ENCODE data around the gene PRKCSH. TPM values are rescaled to one million over a fixed set of nuclear protein-coding genes. Genes with fewer than 3 reads are reported as not detected.

PRKCSH gene
- total RNA-seq, 1 donor from 2014 or later = 405 TPM

DNA sequence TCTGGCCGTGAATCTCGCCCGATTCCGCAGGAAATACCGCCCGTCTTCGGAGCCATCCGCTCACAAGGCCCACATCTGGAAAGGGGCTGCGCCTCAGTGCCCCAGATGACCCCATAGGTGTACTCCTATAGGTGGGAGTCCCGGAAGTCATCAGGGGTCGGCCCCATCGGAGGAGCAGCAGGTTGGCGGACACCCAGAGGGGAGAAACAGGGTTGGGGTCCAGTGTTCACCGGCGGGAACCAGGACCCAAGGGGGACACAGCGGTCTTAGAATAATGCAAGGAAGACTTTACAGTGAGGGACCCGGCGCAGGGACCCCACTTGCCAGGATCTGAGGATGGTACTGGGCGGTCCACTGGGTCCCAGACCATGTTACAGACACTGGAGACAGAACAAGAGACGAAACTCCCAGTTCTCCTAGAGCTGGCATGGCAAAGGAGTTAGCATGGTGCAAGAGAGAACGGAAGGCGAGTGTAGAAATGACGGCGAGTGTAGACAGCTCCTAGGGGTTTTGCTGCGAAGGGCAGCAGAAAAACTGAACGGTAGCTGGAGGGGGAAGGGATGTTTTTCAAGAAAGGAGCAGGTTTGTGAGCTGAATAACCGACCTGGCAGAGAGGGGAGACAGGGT, 12.2 kb upstream of the PRKCSH start:
- no peak overlapping the region for H3K4me3 ChIP-seq (ENCODE audit: insufficient read depth, low read depth, low read length)
- Mint-ChIP-seq H3K36me3 (ENCODE audit: low read depth, unreplicated experiment) (no peaks in the 10 kb centered on the region), H3K9me3 (ENCODE audit: unreplicated experiment) (peaks cover 3% of the 10 kb centered on the region), H3K27me3 (ENCODE audit: low read depth, unreplicated experiment) (peaks cover 42% of the 10 kb centered on the region), H3K4me1 (ENCODE audit: low read depth, unreplicated experiment) (no peaks in the 10 kb centered on the region), H3K4me3 (ENCODE audit: unreplicated experiment) (no peak overlapping the region), H3K27ac (ENCODE audit: unreplicated experiment) (no peak overlapping the region)
- H3K36me3 ChIP-seq (ENCODE audit: insufficient read depth, low read length) = no peaks in the 10 kb centered on the region
- TF ChIP-seq EZH2 (IDR thresholded peaks at IDR 0.05; ENCODE audit: insufficient read depth, low read length) = no peak
- TF ChIP-seq, protein P1, sequence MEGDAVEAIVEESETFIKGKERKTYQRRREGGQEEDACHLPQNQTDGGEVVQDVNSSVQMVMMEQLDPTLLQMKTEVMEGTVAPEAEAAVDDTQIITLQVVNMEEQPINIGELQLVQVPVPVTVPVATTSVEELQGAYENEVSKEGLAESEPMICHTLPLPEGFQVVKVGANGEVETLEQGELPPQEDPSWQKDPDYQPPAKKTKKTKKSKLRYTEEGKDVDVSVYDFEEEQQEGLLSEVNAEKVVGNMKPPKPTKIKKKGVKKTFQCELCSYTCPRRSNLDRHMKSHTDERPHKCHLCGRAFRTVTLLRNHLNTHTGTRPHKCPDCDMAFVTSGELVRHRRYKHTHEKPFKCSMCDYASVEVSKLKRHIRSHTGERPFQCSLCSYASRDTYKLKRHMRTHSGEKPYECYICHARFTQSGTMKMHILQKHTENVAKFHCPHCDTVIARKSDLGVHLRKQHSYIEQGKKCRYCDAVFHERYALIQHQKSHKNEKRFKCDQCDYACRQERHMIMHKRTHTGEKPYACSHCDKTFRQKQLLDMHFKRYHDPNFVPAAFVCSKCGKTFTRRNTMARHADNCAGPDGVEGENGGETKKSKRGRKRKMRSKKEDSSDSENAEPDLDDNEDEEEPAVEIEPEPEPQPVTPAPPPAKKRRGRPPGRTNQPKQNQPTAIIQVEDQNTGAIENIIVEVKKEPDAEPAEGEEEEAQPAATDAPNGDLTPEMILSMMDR (IDR thresholded peaks at IDR 0.05; ENCODE audit: insufficient read depth, low read depth, low read length) = no peak
- H2AFZ ChIP-seq (ENCODE audit: low read depth, low read length) = no peak overlapping the region
- H3K4me1 ChIP-seq (ENCODE audit: insufficient read depth, low read length) = peaks cover 3% of the 10 kb centered on the region
- peaks cover 49% of the 10 kb centered on the region for H3K27me3 ChIP-seq (ENCODE audit: insufficient read depth, low read length)
- H3K27ac ChIP-seq (ENCODE audit: low read depth, low read length) = no peak overlapping the region
- H3K9me3 ChIP-seq (ENCODE audit: insufficient read depth, low read depth, low read length) = no peaks in the 10 kb centered on the region
- H3K4me2 ChIP-seq (ENCODE audit: low read length) = no peak overlapping the region
- no peaks in the 10 kb centered on the region for H4K20me1 ChIP-seq (ENCODE audit: insufficient read depth, low read length)
- H3K79me2 ChIP-seq (ENCODE audit: insufficient read depth, low read length) = no peaks in the 10 kb centered on the region
- DNase-seq (ENCODE audit: low read depth) (no peak), FAIRE-seq (no peak)
- H3K9ac ChIP-seq (ENCODE audit: low read length) = no peak overlapping the region

- H3K4me2 ChIP-seq (ENCODE audit: low read length) = no peak overlapping the region
- H3K4me1 ChIP-seq (ENCODE audit: insufficient read depth, low read length) = peaks cover 3% of the 10 kb centered on the region
- FAIRE-seq (no peak), DNase-seq (ENCODE audit: low read depth) (no peak)
- no peak overlapping the region for H3K9ac ChIP-seq (ENCODE audit: low read length)
- Mint-ChIP-seq H3K27ac (ENCODE audit: unreplicated experiment) (no peak overlapping the region), H3K4me3 (ENCODE audit: unreplicated experiment) (no peak overlapping the region), H3K27me3 (ENCODE audit: low read depth, unreplicated experiment) (peaks cover 39% of the 10 kb centered on the region), H3K36me3 (ENCODE audit: low read depth, unreplicated experiment) (no peaks in the 10 kb centered on the region), H3K4me1 (ENCODE audit: low read depth, unreplicated experiment) (no peaks in the 10 kb centered on the region), H3K9me3 (ENCODE audit: unreplicated experiment) (peaks cover 3% of the 10 kb centered on the region)
- no peak overlapping the region for H3K4me3 ChIP-seq (ENCODE audit: insufficient read depth, low read depth, low read length)
- H3K27ac ChIP-seq (ENCODE audit: low read depth, low read length) = no peak overlapping the region
- H3K79me2 ChIP-seq (ENCODE audit: insufficient read depth, low read length) = no peaks in the 10 kb centered on the region
- H3K9me3 ChIP-seq (ENCODE audit: insufficient read depth, low read depth, low read length) = no peaks in the 10 kb centered on the region
- no peak overlapping the region for H2AFZ ChIP-seq (ENCODE audit: low read depth, low read length)
- H3K27me3 ChIP-seq (ENCODE audit: insufficient read depth, low read length) = peaks cover 47% of the 10 kb centered on the region
- H4K20me1 ChIP-seq (ENCODE audit: insufficient read depth, low read length) = no peaks in the 10 kb centered on the region
- H3K36me3 ChIP-seq (ENCODE audit: insufficient read depth, low read length) = no peaks in the 10 kb centered on the region
- TF ChIP-seq, protein P1 (IDR thresholded peaks at IDR 0.05; ENCODE audit: insufficient read depth, low read depth, low read length) = no peak
- no peak for TF ChIP-seq EZH2 (IDR thresholded peaks at IDR 0.05; ENCODE audit: insufficient read depth, low read length)
Measured at GRCh38 chr19:11423791-11424181, 11.6 kb upstream of the PRKCSH start.

- Histone ChIP-seq H3K4me1 (ENCODE audit: insufficient read depth, low read length) (peaks cover 3% of the 10 kb centered on the region), H4K20me1 (ENCODE audit: insufficient read depth, low read length) (no peaks in the 10 kb centered on the region), H3K4me3 (ENCODE audit: insufficient read depth, low read depth, low read length) (no peak overlapping the region), H3K9me3 (ENCODE audit: insufficient read depth, low read depth, low read length) (no peaks in the 10 kb centered on the region), H3K79me2 (ENCODE audit: insufficient read depth, low read length) (no peaks in the 10 kb centered on the region), H3K27ac (ENCODE audit: low read depth, low read length) (no peak overlapping the region), H3K4me2 (ENCODE audit: low read length) (no peak overlapping the region), H3K9ac (ENCODE audit: low read length) (no peak overlapping the region), H3K27me3 (ENCODE audit: insufficient read depth, low read length) (peaks cover 28% of the 10 kb centered on the region), H3K36me3 (ENCODE audit: insufficient read depth, low read length) (no peaks in the 10 kb centered on the region), H2AFZ (ENCODE audit: low read depth, low read length) (no peak overlapping the region)
- TF ChIP-seq, protein P1 (IDR thresholded peaks at IDR 0.05; ENCODE audit: insufficient read depth, low read depth, low read length) = no peak
- TF ChIP-seq EZH2 (IDR thresholded peaks at IDR 0.05; ENCODE audit: insufficient read depth, low read length) = no peak
- Mint-ChIP-seq H3K27ac (ENCODE audit: unreplicated experiment) (no peak overlapping the region), H3K27me3 (ENCODE audit: low read depth, unreplicated experiment) (peaks cover 27% of the 10 kb centered on the region), H3K9me3 (ENCODE audit: unreplicated experiment) (peaks cover 3% of the 10 kb centered on the region), H3K4me1 (ENCODE audit: low read depth, unreplicated experiment) (no peaks in the 10 kb centered on the region), H3K4me3 (ENCODE audit: unreplicated experiment) (no peak overlapping the region), H3K36me3 (ENCODE audit: low read depth, unreplicated experiment) (no peaks in the 10 kb centered on the region)
- FAIRE-seq (no peak), DNase-seq (ENCODE audit: low read depth) (no peak)
Measured at GRCh38 chr19:11425719-11426457, 9.5 kb upstream of the PRKCSH start.

All from astrocyte (in vitro differentiated cells and primary cell).